Stimulated activated CD8-positive, alpha-beta memory T cell treated with anti-CD3 and anti-CD28 coated beads, Interleukin-4, amount 100 ng/mL, for 48 hours (primary cell): ENCODE data around the gene FBXW7.
"Not testable (repeated sequence)": the region's sequence is repeated elsewhere in the genome, so short reads cannot be mapped to it uniquely, and the experiment has no call there.

ENCODE experiments used
- DNase-seq: peaks from one replicate; pipeline ENCODE4 v3.0.0-alpha.2; 2020

The FBXW7 gene

DNA sequence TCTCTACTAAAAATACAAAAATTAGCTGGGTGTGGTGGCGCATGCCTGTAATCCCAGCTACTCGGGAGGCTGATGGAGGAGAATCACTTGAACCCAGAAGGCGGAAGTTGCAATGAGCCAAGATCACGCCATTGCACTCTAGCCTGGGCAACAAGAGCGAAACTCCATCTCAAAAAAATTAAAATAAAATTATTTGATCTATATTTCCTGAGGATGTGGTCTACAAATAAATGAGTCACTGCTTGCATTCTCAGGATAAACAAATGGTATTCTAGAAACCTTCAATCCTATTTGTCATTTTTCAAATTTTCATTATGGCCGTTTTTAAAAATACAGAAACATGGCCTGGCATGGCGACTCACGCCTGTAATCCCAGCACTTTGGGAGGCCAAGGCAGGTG is 8.6 kb upstream of the FBXW7 start:
- DNase-seq = not testable (repeated sequence)

GRCh38 chr4:152540941-152541340 is 5.0 kb upstream of the FBXW7 start:
- DNase-seq = no peak

GRCh38 chr4:152540293-152540674 is 4.4 kb upstream of the FBXW7 start:
- no peak for DNase-seq

DNA sequence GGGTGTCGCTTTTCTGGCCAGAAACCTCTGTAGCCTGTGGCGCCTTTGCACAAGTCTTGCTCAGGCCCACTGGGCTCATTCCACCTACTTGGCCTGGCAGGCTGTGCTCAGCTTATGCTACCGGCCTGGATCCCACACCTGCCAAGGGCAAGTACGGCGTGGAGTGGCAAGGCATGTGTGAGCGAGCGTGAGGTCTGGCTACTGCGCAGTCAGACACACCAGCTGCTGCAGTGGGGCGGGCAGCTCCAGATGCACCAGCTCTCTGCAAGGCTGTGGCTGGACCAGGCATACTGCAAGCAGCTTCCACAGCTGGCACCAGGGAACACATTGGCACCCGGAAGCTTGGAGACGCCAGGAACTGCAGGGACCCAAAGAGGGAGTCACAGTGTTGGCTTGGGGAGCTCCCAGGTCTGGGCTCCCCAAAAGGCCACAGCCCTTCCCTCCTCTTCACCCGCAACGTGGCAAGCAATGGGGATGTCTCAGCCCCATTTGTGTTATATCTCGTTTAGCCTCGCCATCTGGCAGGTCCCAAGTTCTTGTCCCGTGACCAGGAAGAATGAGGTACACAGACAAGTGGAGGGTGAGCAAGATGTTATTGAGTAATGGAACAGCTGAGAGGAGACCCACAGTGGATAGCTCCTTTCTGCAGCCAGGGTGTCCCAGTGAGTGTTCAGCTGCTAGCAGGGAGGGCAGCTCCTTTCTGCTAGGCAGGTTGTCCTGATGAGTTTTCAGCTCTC is 3.8 kb upstream of the FBXW7 start:
- DNase-seq = no peak

DNA sequence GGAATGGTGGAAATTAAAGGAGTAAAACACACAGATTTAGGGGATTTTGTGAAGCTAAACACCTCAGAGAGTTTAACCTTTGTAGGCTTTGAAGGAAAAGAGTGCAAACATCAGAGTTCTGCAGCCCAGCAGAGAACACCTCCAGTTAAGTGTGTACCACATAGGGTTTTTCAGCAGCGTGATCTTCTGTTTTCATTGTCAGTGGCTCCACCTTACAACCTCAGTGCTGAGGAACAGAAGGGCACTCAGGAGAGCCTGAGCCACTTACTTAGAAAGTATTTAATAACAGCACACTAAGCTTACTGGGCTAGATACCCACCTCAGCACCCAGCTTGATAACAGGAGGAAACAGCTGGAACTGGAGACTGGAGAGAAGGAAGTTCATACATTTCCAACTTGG is 2.0 kb upstream of the FBXW7 start:
- no peak for DNase-seq

- DNase-seq = no peak
Observed at GRCh38 chr4:152536545-152537182, 772 bp upstream of the FBXW7 start.

DNA sequence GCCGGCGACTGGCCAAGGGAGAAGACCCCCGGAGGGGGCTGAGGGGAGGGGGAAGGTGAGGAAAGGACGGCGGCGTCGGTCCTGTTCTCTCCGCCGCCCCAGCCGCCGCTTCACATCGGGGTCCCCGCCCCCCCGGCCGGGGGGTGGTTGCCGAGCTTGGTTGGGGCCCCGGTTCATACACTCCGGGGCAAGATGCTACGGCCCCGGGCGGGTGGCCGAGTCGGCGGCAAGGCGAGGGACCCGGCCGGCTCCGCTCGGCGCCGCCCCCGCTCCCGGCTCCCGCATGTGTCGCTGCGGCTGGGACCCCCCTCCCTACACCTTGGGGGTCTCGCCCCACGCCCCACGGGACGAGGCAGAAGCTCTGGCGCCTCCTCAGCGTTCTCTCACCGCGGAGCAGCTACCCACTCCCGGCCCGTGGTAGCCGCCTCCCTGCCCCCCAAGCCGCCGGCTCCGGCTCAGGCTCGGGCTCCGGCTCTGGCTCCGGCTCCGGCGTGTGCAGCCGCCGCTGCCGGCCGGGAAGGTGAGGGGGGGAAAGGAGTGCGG is 461 bp downstream of the FBXW7 start:
- DNase-seq = peak; percentile 41

GRCh38 chr4:152534541-152535359 is 1.1 kb downstream of the FBXW7 start:
- DNase-seq = peak; percentile 67

DNA sequence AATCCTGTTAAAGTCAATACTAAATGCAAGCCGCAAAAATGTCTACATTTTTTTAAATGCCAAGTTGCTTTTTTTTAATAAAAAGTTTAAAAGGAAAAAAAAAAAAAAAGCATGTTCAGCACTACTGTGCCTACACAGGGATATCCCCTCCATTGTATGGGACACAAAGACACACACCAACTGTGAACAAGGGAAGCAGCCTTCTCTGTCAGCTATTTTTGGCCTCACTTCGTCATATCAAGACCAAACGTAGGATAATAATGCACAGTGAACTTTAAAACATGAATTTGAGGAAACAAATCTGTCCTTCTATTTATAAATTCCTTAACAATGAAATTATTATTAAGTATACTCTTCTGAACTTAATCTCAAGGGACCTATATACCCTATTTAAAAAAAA is 4.4 kb downstream of the FBXW7 start:
- no peak for DNase-seq

DNA sequence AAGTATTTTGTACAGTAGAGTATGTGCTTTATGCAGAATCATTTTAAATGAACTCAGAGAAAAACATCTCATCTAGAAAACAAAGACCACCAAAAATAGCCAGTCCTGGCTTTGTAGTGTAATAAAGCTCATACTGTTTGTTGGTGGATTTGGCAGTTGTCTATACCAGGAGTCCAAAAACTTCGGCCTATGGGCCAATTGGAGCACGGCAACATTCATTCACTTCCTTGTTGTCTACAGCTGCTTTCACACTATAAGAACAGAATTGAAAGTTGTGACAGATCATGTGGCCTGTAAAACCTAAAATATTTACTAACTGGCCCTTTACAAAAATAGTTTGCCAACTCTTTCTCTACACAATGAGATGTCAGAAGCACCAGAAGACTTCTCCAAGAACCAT is 5.3 kb downstream of the FBXW7 start:
- no peak for DNase-seq

GRCh38 chr4:152529880-152530279 is 6.0 kb downstream of the FBXW7 start:
- no peak for DNase-seq

GRCh38 chr4:152528060-152528459 is 7.8 kb downstream of the FBXW7 start:
- DNase-seq = no peak

DNA sequence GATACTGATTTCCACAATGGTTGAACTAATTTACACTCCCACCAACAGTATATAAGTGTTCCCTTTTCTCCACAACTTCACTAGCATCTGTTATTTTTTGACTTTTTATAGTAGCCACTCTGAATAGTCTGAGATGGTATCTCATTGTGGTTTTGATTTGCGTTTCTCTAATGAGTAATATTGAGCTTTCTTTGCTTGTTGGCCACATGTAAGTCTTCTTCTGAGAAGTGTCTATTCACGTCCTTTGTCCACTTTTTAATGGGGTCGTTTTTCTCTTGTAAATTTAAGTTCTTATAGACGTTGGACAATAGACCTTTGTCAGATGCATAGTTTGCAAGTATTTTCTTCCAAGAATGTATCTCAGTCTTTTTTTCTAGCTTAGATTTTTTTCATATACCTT is 10.0 kb downstream of the FBXW7 start:
- DNase-seq = no peak

- DNase-seq = no peak
Observed at GRCh38 chr4:152524427-152524826, 11.5 kb downstream of the FBXW7 start.

DNA sequence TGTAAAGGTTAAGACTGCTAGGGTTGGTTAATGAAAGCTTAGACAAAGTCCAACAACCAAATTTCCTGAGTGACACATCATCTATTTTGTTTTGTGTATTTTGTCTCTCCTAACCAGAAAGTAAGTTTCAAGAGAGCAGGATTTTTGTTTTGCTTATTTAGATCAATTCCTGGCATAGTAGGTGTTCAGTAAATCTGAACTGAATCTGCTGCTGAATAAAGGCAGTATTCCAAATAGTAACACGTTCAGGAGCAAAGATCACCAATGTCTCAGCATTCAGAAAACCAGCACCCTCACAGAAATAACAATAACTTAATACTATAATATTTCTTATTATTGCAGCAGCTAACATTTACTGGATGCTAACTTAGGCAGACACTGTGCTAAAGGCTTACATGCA is 12.2 kb downstream of the FBXW7 start:
- DNase-seq = no peak

- DNase-seq = no peak
Observed at GRCh38 chr4:152522754-152523153, 13.1 kb downstream of the FBXW7 start.

- no peak for DNase-seq
Observed at GRCh38 chr4:152522245-152522644, 13.6 kb downstream of the FBXW7 start.

DNA sequence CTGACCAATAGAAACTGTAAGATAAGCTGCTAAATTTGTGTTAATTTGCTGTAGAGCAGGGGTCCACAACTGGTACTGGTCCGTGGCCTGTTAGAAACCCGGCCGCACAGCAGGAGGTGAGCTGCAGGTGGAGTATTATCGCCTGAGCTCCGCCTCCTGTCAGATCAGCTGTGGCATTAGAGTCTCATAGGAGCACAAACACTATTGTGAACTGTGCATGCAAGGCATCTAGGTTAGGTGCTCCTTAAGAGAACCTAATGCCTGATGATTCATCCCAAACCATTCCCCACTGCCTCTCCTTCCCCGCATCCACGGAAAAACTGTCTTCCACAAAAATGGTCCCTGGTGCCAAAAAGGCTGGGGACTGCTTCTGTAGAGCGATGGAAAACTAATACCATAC is 19.7 kb downstream of the FBXW7 start:
- DNase-seq = no peak

DNA sequence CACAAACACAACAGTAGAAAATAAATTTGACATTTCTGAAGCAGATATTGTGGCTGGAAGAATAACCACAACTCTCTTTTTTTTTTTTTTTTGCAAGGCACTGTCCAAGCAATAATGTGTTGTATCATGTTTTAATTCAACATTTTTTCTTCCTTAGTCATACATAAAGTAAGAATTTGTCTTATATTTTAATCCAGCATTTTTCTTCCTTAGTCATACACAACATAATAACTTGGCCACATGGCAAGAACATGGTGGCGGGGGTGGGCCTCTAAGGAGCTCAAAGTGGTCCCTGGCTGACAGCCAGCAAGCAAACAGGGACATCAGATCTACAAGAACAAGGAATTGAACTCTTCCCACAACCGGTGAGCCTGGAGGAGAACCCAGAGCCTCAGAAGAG is 20.2 kb downstream of the FBXW7 start:
- no peak for DNase-seq

DNA sequence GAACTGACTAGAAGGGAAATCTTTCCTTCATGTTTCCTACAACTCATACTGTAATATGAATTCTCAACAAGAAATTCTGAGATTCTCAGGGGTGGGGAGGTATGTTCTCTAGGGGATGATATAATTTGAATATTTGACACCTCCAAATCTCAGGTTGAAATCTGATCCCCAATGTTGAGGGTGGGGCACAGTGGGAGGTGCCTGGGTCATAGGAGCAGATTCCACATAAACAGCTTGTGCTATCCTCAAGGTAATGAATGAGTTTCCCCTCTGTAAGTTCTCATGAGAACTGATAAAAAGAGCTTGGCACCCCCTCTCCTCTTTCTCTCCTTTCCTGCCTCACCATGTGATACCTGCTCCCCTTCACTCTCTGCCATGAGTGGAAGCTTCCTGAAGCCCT is 21.5 kb downstream of the FBXW7 start:
- DNase-seq = no peak

GRCh38 chr4:152513078-152513477 is 22.8 kb downstream of the FBXW7 start:
- DNase-seq = no peak

DNA sequence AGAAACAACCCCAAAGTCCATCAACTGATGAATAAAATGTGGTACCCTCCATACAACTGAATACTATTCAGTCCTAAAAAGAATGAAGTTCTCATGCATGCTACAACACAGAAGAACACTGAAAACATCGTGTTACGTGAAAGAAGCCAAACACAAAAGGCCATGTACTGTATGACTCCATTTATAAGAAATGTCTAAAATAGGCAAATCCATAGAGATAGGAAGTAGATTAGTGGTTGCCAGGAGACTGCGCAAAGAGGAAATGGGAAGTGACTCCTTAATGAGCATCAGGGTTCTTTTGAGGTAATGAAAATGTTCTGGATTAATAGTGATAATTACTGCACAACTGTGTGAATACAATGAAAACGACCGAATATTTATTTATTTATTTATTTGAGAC is 23.4 kb downstream of the FBXW7 start:
- DNase-seq = no peak

GRCh38 chr4:152510349-152511147 is 25.3 kb downstream of the FBXW7 start:
- DNase-seq = no peak
